ENCODE measurements around the gene SHISAL1.

GRCh38 chr22:44217346-44217745 is 95.4 kb downstream of the SHISAL1 start:
- TF ChIP-seq YY1 (IDR thresholded peaks at IDR 0.05; ENCODE audit: low read depth, low read length) = no peak
- no peak for TF ChIP-seq USF1 (IDR thresholded peaks at IDR 0.05; ENCODE audit: borderline replicate concordance, extremely low read length, insufficient read depth, low read depth, low read length)
- no peak for TF ChIP-seq ASH2L (IDR thresholded peaks at IDR 0.05; ENCODE audit: borderline replicate concordance, low read depth)
- no peak for TF ChIP-seq JUND (IDR thresholded peaks at IDR 0.05; ENCODE audit: low read depth, low read length)
- TF ChIP-seq SMC3 (IDR thresholded peaks at IDR 0.05; ENCODE audit: borderline replicate concordance, low read length) = no peak
- TF ChIP-seq POLR2A (IDR thresholded peaks at IDR 0.05; ENCODE audit: low read depth, low read length) = no peak
- no peak for TF ChIP-seq CTCF (IDR thresholded peaks at IDR 0.05 in 2 of 3, conservative IDR thresholded peaks at IDR 0.05 in 1 of 3; ENCODE audit: control insufficient read depth in 2 of 3, extremely low read depth in 1 of 3, insufficient read depth in 1 of 3, low read depth in 3 of 3, low read length in 3 of 3)
- no peak for TF ChIP-seq ZBTB40 (IDR thresholded peaks at IDR 0.05; ENCODE audit: borderline replicate concordance)
- no peak for TF ChIP-seq PRDM15 (CRISPR knock-in tag; IDR thresholded peaks at IDR 0.05)
- no peak for TF ChIP-seq SREBF2 (IDR thresholded peaks at IDR 0.05; ENCODE audit: low read length)
- no peak for TF ChIP-seq CHD2 (IDR thresholded peaks at IDR 0.05; ENCODE audit: borderline replicate concordance, low read depth, low read length)
- no peak for TF ChIP-seq ZNF622 (IDR thresholded peaks at IDR 0.05)
- TF ChIP-seq NFYB (IDR thresholded peaks at IDR 0.05; ENCODE audit: insufficient read depth, low read depth, low read length) = no peak
- TF ChIP-seq POLR2AphosphoS5 (IDR thresholded peaks at IDR 0.05; ENCODE audit: low read length) = no peak

All from GM12878 (cell line).